BJ (cell line): ENCODE results near the gene PRDM16. TPM values are rescaled to one million over a fixed set of nuclear protein-coding genes. Genes with fewer than 3 reads are reported as not detected.

Experiments used
- CTCF ChIA-PET: fragments of 350-600 bp; formaldehyde crosslinking; extraction: SDS; loops from one replicate; lab custom pipeline; 2021; ENCODE audit warnings: antibody characterized with exemption, inconsistent platforms; lab: Yijun Ruan, JAX
- POLR2A ChIA-PET: fragments of 300-600 bp; sonication (Branson Sonifier 250); formaldehyde crosslinking; extraction: SDS; loops from one replicate; lab custom pipeline; 2021; ENCODE audit warnings: antibody characterized with exemption; lab: Charles Lee
- DNase-seq: peaks from one replicate; pipeline ENCODE4 v3.0.0-alpha.2; 2011; ENCODE audit warnings: low read depth
- H3K27me3 ChIP-seq: 2 replicates; pipeline ENCODE4 v1.6.0; 2011; ENCODE audit warnings: low read length; ENCODE audit not compliant: control insufficient read depth, insufficient read depth
- H3K36me3 ChIP-seq: 2 replicates; pipeline ENCODE4 v1.5.1; 2011; ENCODE audit warnings: low read length; ENCODE audit not compliant: control insufficient read depth, insufficient read depth
- H3K4me3 ChIP-seq: 2 replicates; pipeline ENCODE4 v1.5.1; 2011; ENCODE audit warnings: low read depth, mild to moderate bottlenecking, control low read depth, low read length
- polyA plus RNA-seq: library from polyadenylated mRNA; depleted of rRNA; stranded (reverse); fragments of >200 nt; gene quantifications from 2 replicates; pipeline ENCODE4 v1.2.3, GENCODE V29; 2011
- TF ChIP-seq, protein P1 (sequence below): IDR thresholded peaks from 2 replicates; pipeline ENCODE4 v1.5.1; 2011; ENCODE audit warnings: low read depth, mild to moderate bottlenecking, control low read depth, inconsistent platforms, low read length, moderate library complexity; ENCODE audit not compliant: insufficient read depth

The PRDM16 gene
- polyA plus RNA-seq, 1 experiment = 0.02 TPM

DNA sequence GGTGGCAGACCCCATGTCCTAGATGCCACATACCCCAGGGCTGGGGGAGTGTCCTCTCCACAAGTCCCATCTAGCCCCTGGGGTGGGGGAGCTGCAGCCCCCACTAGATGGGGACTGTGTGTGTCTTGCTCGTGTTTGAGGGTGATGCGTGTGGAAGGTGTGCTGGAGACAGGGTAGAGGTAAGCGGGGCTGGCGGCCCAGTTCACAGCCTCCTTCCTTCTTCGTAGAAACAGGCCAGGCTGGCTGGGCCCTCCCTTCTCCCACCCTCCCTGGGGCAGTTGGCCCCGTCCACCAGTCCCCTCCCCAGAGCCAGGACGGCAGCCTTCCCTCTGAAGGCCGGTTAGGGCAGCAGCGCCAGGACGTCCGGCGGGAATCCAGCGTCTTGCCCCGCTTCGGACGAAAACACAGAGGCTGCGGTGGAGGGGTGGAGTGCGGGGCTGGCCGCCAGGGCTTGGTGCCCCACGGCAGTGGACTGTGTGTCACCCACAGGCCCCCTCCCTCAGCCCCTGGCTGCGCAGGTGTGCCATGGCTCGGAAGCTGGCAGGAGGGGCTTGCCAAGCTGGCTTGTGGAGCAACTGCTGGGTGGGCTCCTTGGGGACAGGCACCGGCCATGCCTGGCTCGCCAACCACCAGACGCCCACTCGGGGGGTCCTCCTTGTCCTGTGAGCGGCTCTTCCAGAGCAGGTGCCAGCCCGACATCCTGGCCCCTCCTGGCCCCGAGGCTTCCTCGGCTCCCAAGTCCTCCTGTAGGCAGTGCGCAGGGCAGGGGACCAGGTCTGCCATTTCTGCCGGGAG, 3.6 kb downstream of the PRDM16 start:
- CTCF ChIA-PET = interaction anchor here (0.6 kb wide), 1 partner anchor 726 kb away, joined by 3 read pairs; no protein-coding TSS in a partner anchor
- Histone ChIP-seq H3K27me3 (peaks cover 29% of the 10 kb centered on the region), H3K4me3 (no peak overlapping the region), H3K36me3 (no peaks in the 10 kb centered on the region)
- POLR2A ChIA-PET = no interaction called here
- no peak for DNase-seq
- TF ChIP-seq, protein P1, sequence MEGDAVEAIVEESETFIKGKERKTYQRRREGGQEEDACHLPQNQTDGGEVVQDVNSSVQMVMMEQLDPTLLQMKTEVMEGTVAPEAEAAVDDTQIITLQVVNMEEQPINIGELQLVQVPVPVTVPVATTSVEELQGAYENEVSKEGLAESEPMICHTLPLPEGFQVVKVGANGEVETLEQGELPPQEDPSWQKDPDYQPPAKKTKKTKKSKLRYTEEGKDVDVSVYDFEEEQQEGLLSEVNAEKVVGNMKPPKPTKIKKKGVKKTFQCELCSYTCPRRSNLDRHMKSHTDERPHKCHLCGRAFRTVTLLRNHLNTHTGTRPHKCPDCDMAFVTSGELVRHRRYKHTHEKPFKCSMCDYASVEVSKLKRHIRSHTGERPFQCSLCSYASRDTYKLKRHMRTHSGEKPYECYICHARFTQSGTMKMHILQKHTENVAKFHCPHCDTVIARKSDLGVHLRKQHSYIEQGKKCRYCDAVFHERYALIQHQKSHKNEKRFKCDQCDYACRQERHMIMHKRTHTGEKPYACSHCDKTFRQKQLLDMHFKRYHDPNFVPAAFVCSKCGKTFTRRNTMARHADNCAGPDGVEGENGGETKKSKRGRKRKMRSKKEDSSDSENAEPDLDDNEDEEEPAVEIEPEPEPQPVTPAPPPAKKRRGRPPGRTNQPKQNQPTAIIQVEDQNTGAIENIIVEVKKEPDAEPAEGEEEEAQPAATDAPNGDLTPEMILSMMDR = no peak

DNA sequence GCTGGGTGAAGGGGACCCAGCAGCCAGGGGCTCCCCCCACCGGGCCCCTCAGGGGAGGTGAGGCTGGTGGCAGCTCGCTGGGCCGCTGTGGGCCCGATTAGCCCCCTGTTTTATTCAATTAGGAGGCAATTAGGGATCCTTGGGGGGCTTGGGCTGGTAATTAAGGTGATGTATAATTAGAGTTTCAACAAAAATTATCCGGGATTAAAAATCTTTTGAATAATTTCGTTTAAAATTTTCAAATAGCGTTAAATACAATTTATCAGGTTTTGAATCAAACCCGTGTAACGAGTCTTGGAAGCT, 4.1 kb downstream of the PRDM16 start:
- Histone ChIP-seq H3K36me3 (no peaks in the 10 kb centered on the region), H3K27me3 (peaks cover 26% of the 10 kb centered on the region), H3K4me3 (no peak overlapping the region)
- TF ChIP-seq, protein P1 = no peak
- POLR2A ChIA-PET = no interaction called here
- no peak for DNase-seq
- CTCF ChIA-PET = interaction anchor here (0.6 kb wide), 1 partner anchor 726 kb away, joined by 3 read pairs; no protein-coding TSS in a partner anchor

DNA sequence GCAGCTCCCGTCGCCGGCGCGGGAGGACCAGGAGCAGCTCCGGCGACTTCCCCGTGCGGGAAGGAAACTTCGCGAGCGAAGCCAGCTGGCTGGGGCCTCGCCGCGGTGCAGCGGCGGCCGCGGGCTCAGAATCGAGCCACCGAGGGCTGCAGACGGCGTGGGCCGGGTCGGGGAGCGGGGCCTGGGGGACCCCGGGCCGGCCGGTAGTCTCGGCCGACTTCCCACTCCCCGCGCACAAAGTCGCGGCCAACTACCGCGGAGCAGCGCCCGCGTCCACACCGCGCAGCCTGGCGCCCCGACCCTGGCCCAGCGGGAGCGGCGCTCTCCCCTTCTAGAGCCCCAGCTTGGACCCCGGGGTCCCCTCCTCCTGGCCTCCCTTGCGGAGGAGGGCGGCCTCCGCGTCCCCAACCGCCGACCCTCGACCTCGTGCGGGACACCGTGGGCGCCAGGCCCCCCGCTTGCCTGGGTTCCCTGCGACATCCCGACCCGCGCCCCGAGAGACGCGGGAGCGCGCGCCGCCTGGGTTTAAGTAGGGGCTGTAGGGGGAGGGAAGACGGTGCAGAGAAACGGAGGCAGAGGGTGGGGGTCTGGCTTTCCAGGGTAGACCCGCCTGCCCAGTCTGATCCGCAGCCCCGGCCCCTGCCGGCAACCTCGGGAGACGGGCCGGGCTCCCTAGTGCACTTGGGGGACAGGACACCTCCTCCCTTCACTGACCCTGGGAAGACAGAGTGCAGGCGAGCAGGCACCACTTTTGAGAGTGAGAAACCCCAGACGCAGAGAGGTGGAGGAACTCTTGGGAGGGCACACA, 4.7 kb downstream of the PRDM16 start:
- peaks cover 26% of the 10 kb centered on the region for H3K27me3 ChIP-seq
- DNase-seq = no peak

DNA sequence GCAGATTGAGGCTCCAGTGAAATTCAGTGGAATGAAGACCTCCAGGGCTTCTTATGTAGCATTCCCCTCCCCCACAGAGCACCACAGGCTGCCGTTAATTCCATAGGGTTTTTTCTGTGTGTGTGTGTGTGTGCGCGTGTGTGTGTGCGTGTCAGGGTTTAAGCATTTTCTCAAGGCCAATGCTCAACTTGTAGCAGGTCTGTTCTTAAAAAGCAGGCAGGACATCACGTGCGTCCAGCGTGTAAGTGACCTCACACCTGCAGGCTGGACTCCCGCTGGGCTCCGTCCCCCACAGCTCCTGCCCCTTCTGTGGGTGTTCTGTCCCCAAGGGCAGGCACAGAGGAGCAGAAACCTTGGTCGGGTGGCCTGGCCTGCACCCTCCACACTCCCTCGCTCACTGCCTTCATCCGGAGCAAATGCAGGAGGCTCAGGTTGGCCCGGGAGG, 5.3 kb downstream of the PRDM16 start:
- CTCF ChIA-PET = no interaction called here
- POLR2A ChIA-PET = no interaction called here
- TF ChIP-seq, protein P1 = no peak
- no peak overlapping the region for H3K4me3 ChIP-seq
- no peaks in the 10 kb centered on the region for H3K36me3 ChIP-seq
- H3K27me3 ChIP-seq = peaks cover 26% of the 10 kb centered on the region
- DNase-seq = no peak

More for the DNA sequence above, 4.7 kb downstream of the PRDM16 start:
- Histone ChIP-seq H3K36me3 (no peaks in the 10 kb centered on the region), H3K4me3 (no peak overlapping the region)
- ChIA-PET POLR2A (no interaction called here), CTCF (no interaction called here)
- TF ChIP-seq, protein P1 = no peak

DNA sequence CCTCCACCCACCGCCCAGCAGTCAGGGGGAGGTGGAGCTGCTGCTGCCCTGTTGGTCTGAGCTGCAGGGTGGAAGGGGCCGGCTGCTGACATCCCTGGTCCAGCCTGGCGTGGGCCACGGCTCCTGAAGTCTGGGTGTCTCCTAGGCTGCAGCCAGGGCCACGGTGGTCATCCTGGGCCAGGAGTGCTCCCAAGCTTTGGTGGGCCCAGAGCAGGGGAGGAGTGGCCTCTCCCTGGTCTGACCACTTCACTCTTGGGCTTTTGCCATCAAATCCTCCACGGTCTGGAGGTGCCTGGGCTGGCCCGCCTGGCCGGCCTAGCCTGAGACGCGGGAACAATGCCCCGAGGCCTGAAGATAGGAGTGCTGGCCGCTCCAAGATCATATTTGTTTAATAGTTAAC, 5.8 kb downstream of the PRDM16 start:
- no peak overlapping the region for H3K4me3 ChIP-seq
- no peaks in the 10 kb centered on the region for H3K36me3 ChIP-seq
- DNase-seq = no peak
- CTCF ChIA-PET = no interaction called here
- POLR2A ChIA-PET = no interaction called here
- H3K27me3 ChIP-seq = peaks cover 26% of the 10 kb centered on the region
- TF ChIP-seq, protein P1 = no peak
